Psoas muscle (tissue), 8 donors: ENCODE results near the gene HDDC2. TPM values are rescaled to one million over a fixed set of nuclear protein-coding genes. Genes with fewer than 3 reads are reported as not detected.

Source experiments
- ATAC-seq, 4 donors: fragments of 200-7000 bp; cut with Tn5 transposase; one replicate each; pipeline ENCODE4 v1.9.1; 2020; ENCODE audit warnings: moderate library complexity in 3 of 4, mild to moderate bottlenecking in 2 of 4
- DNase-seq, 2 donors: peaks; one replicate each; pipeline ENCODE4 v3.0.0-alpha.2; 2020
- H3K27ac ChIP-seq: fragments of 200-600 bp; one replicate; pipeline ENCODE4 v1.8.0; 2022
- H3K27me3 ChIP-seq, 3 donors: fragments of 200-600 bp in 1 of 3; one replicate each; pipeline versions ENCODE4 v1.6.1 to v1.8.0; 2013 to 2022; ENCODE audit warnings: low read length in 2 of 3, mild to moderate bottlenecking in 2 of 3, moderate library complexity in 1 of 3; ENCODE audit not compliant: insufficient read depth in 3 of 3
- H3K36me3 ChIP-seq, 2 donors: fragments of 200-600 bp in 1 of 2; one replicate each; pipeline versions ENCODE4 v1.6.1 to v1.8.0; 2013 to 2022; ENCODE audit warnings: low read depth in 1 of 2, mild to moderate bottlenecking in 1 of 2, moderate library complexity in 1 of 2; ENCODE audit not compliant: insufficient read depth in 1 of 2
- H3K4me1 ChIP-seq: fragments of 200-600 bp; one replicate; pipeline ENCODE4 v1.8.0; 2022
- H3K4me3 ChIP-seq: fragments of 200-600 bp; one replicate; pipeline ENCODE4 v1.8.0; 2022; ENCODE audit warnings: mild to moderate bottlenecking
- H3K9me3 ChIP-seq: fragments of 200-600 bp; one replicate; pipeline ENCODE4 v1.8.0; 2022
- CTCF ChIP-seq: fragments of 200-600 bp; IDR thresholded peaks from one replicate; pipeline ENCODE4 v1.8.0; 2022; ENCODE audit warnings: antibody characterized with exemption
- WGBS, 3 donors: extraction: QIAGEN DNeasy Blood & Tissue Kit; methylation state at CpG; one replicate each; pipeline versions ENCODE4 v1.1.6 to v1.1.7; 2013; 5-methylcytosine and 5-hydroxymethylcytosine counted together
- intact Hi-C, 2 donors: fragments of 100-400 bp; cut with DNase I; formaldehyde crosslinking; loops; one replicate each; pipeline versions ENCODE4 v1.11.0 to v1.14.2; 2022
- polyA plus RNA-seq, 3 donors: library from polyadenylated mRNA; stranded (reverse); fragments of 200-250 nt; gene quantifications; one replicate each; pipeline ENCODE4 v1.2.3, GENCODE V29; 2013
- total RNA-seq, 4 donors: library from RNA; stranded (reverse); fragmentation: NEBNext Ultra II Directional in 2 of 4; extraction: Animal tissue kit (Norgen Biotek cat#: 25700) in 2 of 4; gene quantifications; one replicate each; pipeline versions ENCODE4 v1.2.1 to v1.2.4, GENCODE V29; 2021 to 2023
- donor health status: healthy with polysubstance abuse.
- donor health status: DM: no; HTN: no; CAD: no; lungs with moderate emphysema.
- donor health status: Bipolar disorder and iron deficiency.
- donor health status: healthy.
- donor health status: DM: yes; HTN: yes; CAD: no.
- donor health status: DM: no; HTN: no; CAD: no.
- donor health status: DM: no; HTN: no; CAD: no.
- donor health status: DM: yes; HTN: yes; CAD: no.

HDDC2 gene
- total and polyA plus RNA-seq, 7 donors: 72.5 to 151 (median 103) TPM

- H3K4me3 ChIP-seq: no peak overlapping the region
- TF ChIP-seq CTCF: no peak
- ATAC-seq: peak in 3 of 4 donors; percentile 18 to 74 (median 28)
- no peaks in the 10 kb centered on the region for H3K4me1 ChIP-seq
- WGBS, 3 donors: 68 to 77% (median 69%) methylated on average over 8 of the region's 8 CpGs
- H3K9me3 ChIP-seq: no peaks in the 10 kb centered on the region
- no peak for DNase-seq
- H3K36me3 ChIP-seq: peaks cover 0 to 39% of the 10 kb centered on the region in 2 donors
- intact Hi-C loops: no loop called here
- H3K27me3 ChIP-seq: no peaks in the 10 kb centered on the region
- H3K27ac ChIP-seq: no peak overlapping the region
These were observed 30.1 kb downstream of the HDDC2 start for GRCh38 chr6:125271486-125272159.

- Histone ChIP-seq H3K36me3 (peaks cover 0 to 35% of the 10 kb centered on the region in 2 donors), H3K27ac (no peak overlapping the region), H3K4me3 (no peak overlapping the region), H3K27me3 (no peaks in the 10 kb centered on the region), H3K4me1 (no peaks in the 10 kb centered on the region), H3K9me3 (no peaks in the 10 kb centered on the region)
- no peak for TF ChIP-seq CTCF
- intact Hi-C loops: no loop called here
- no peak for ATAC-seq
- 97 to 98% (median 97%) methylated on average over 4 of the region's 4 CpGs for WGBS, 3 donors
- DNase-seq: no peak
These were observed 31.4 kb downstream of the HDDC2 start for GRCh38 chr6:125270380-125270779.

- Histone ChIP-seq H3K4me1 (no peaks in the 10 kb centered on the region), H3K9me3 (no peaks in the 10 kb centered on the region), H3K36me3 (peaks cover 0 to 36% of the 10 kb centered on the region in 2 donors), H3K27ac (no peak overlapping the region), H3K27me3 (no peaks in the 10 kb centered on the region), H3K4me3 (no peak overlapping the region)
- 93 to 96% (median 94%) methylated on average over 7 of the region's 7 CpGs for WGBS, 3 donors
- TF ChIP-seq CTCF: no peak
- ATAC-seq (no peak), DNase-seq (no peak)
- intact Hi-C loops: no loop called here
These were observed 32.3 kb downstream of the HDDC2 start for GRCh38 chr6:125269328-125269985.

- intact Hi-C loops: no loop called here
- 97 to 100% (median 97%) methylated on average over 4 of the region's 4 CpGs for WGBS, 3 donors
- Histone ChIP-seq H3K9me3 (no peaks in the 10 kb centered on the region), H3K4me3 (no peak overlapping the region), H3K27ac (no peak overlapping the region), H3K36me3 (peaks cover 0 to 39% of the 10 kb centered on the region in 2 donors), H3K27me3 (no peaks in the 10 kb centered on the region), H3K4me1 (no peaks in the 10 kb centered on the region)
- ATAC-seq: no peak
- DNase-seq: no peak
- no peak for TF ChIP-seq CTCF
These were observed 33.0 kb downstream of the HDDC2 start for GRCh38 chr6:125268765-125269164.
